Neural cell (in vitro differentiated cells): ENCODE measurements around the gene SPDYE8. TPM values are rescaled to one million over a fixed set of nuclear protein-coding genes. Genes with fewer than 3 reads are reported as not detected.
"Not testable (repeated sequence)": the region's sequence is repeated elsewhere in the genome, so short reads cannot be mapped to it uniquely, and the experiment has no call there.

Experiments used
- H2AFZ ChIP-seq: fragments of 200-600, 300-800 bp; sonication (generic), shearing (Covaris generic); 2 replicates; pipeline ENCODE4 v1.6.0; 2014; ENCODE audit warnings: low read depth, mild to moderate bottlenecking, antibody characterized with exemption, low read length, moderate library complexity
- H3F3A ChIP-seq: fragments of 200-600 bp; shearing (Covaris generic); 2 replicates; pipeline ENCODE4 v1.6.1; 2016; ENCODE audit warnings: mild to moderate bottlenecking, moderate library complexity, mixed read lengths, antibody characterized with exemption, low read length; ENCODE audit not compliant: insufficient read depth, poor library complexity, severe bottlenecking
- H3K27ac ChIP-seq: fragments of 200-600, 300-800 bp; sonication (generic), shearing (Covaris generic); 2 replicates; pipeline ENCODE4 v1.5.1; 2014; ENCODE audit warnings: mild to moderate bottlenecking, low read length, moderate library complexity
- H3K27me3 ChIP-seq: fragments of 300-800, 200-600 bp; sonication (generic), shearing (Covaris generic); 2 replicates; pipeline ENCODE4 v1.6.0; 2014; ENCODE audit warnings: mild to moderate bottlenecking, low read depth, low read length, moderate library complexity; ENCODE audit not compliant: insufficient read depth
- H3K36me3 ChIP-seq: fragments of 300-800, 200-600 bp; sonication (generic), shearing (Covaris generic); 2 replicates; pipeline ENCODE4 v1.5.1; 2014; ENCODE audit warnings: mild to moderate bottlenecking, antibody characterized with exemption, low read length, moderate library complexity; ENCODE audit not compliant: insufficient read depth
- H3K4me2 ChIP-seq: fragments of 300-800, 200-600 bp; sonication (generic), shearing (Covaris generic); 2 replicates; pipeline ENCODE4 v1.6.0; 2014; ENCODE audit warnings: mild to moderate bottlenecking, low read length
- H3K4me3 ChIP-seq: fragments of 300-800, 200-600 bp; sonication (generic), shearing (Covaris generic); 2 replicates; pipeline ENCODE4 v1.5.1; 2014; ENCODE audit warnings: mild to moderate bottlenecking, low read length, moderate library complexity
- H3K79me2 ChIP-seq: fragments of 200-600 bp; shearing (Covaris generic); replicated peaks from 2 replicates; pipeline ENCODE4 v1.6.0; 2014; ENCODE audit warnings: mild to moderate bottlenecking, low read length, moderate library complexity; ENCODE audit not compliant: insufficient read depth
- H3K9ac ChIP-seq: fragments of 300-800, 200-600 bp; sonication (generic), shearing (Covaris generic); 2 replicates; pipeline ENCODE4 v1.6.1; 2016; ENCODE audit warnings: mild to moderate bottlenecking, low read length, mixed read lengths
- H3K9me2 ChIP-seq: fragments of 200-600 bp; shearing (Covaris generic); 2 replicates; pipeline ENCODE4 v1.6.1; 2016; ENCODE audit warnings: mild to moderate bottlenecking, low read length, mixed read lengths; ENCODE audit not compliant: insufficient read depth
- H3K9me3 ChIP-seq: fragments of 200-600, 300-800 bp; sonication (generic), shearing (Covaris generic); 2 replicates; pipeline ENCODE4 v1.6.1; 2016; ENCODE audit warnings: mild to moderate bottlenecking, mixed run types, low read length, moderate library complexity, mixed read lengths
- H4K20me1 ChIP-seq: fragments of 200-600 bp; shearing (Covaris generic); 2 replicates; pipeline ENCODE4 v1.6.1; 2016; ENCODE audit warnings: mild to moderate bottlenecking, mixed run types; ENCODE audit not compliant: insufficient read depth
- MXI1 ChIP-seq: fragments of 450-650 bp; conservative IDR thresholded peaks from 2 replicates; pipeline ENCODE4 v1.6.1; 2014; ENCODE audit warnings: antibody characterized with exemption, mild to moderate bottlenecking; ENCODE audit not compliant: poor library complexity, severe bottlenecking
- POLR2AphosphoS5 ChIP-seq: IDR thresholded peaks from 2 replicates; pipeline ENCODE4 v1.6.1; 2012
- SMC3 ChIP-seq: fragments of 450-650 bp; conservative IDR thresholded peaks from 2 replicates; pipeline ENCODE4 v1.6.1; 2014; ENCODE audit warnings: antibody characterized with exemption, mild to moderate bottlenecking, moderate library complexity; ENCODE audit not compliant: poor library complexity
- TAF1 ChIP-seq: IDR thresholded peaks from 2 replicates; pipeline ENCODE4 v1.6.1; 2012; ENCODE audit warnings: low read depth
- polyA minus RNA-seq: library from RNA; depleted of rRNA, polyadenylated mRNA; stranded (reverse); fragments of >200 nt; gene quantifications from 2 replicates; pipeline ENCODE4 v1.2.3, GENCODE V29; 2014
- polyA plus RNA-seq: library from polyadenylated mRNA; depleted of rRNA; stranded (reverse); fragments of >200 nt; gene quantifications from 2 replicates; pipeline ENCODE4 v1.2.3, GENCODE V29; 2014

The SPDYE8 gene
- polyA plus RNA-seq: 0.63 and 3.3 TPM in 2 replicates
- polyA minus RNA-seq: 0.49 TPM in 1 of 2 replicates, not detected in the other

GRCh38 chr7:73029666-73030065 is at the start of gene SPDYE8:
Gene SPDYE8 (minus strand): TSS chr7:73029766. CDS start chr7:73027966, 1,800 bp downstream.
- H3K4me3 ChIP-seq, H3K27ac ChIP-seq, H3K9me3 ChIP-seq, H3K9ac ChIP-seq, H3K79me2 ChIP-seq, H3K4me2 ChIP-seq, H3F3A ChIP-seq, H3K27me3 ChIP-seq, H4K20me1 ChIP-seq, H2AFZ ChIP-seq, H3K9me2 ChIP-seq, H3K36me3 ChIP-seq: not testable (repeated sequence)

- H3K4me2 ChIP-seq, H3K9ac ChIP-seq, H2AFZ ChIP-seq, H3K9me3 ChIP-seq, H4K20me1 ChIP-seq, H3K36me3 ChIP-seq, H3K4me3 ChIP-seq, H3K27me3 ChIP-seq, H3K9me2 ChIP-seq, H3F3A ChIP-seq, H3K27ac ChIP-seq, H3K79me2 ChIP-seq: not testable (repeated sequence)
These were observed 28.2 kb upstream of the SPDYE8 start, which contains the start of gene SPDYE11 for GRCh38 chr7:73057811-73058210. Gene SPDYE11 (minus strand): TSS chr7:73057911. CDS start chr7:73056111, 1,800 bp downstream.

GRCh38 chr7:73006491-73006890 is 23.1 kb downstream of the SPDYE8 start:
- H3K36me3 ChIP-seq, H3K79me2 ChIP-seq, H3K9me3 ChIP-seq, H2AFZ ChIP-seq, H4K20me1 ChIP-seq, H3K4me2 ChIP-seq, H3F3A ChIP-seq, H3K27ac ChIP-seq, H3K9me2 ChIP-seq, H3K27me3 ChIP-seq: not testable (repeated sequence)
- Histone ChIP-seq H3K4me3 (peak overlapping the region; percentile 52), H3K9ac (peak overlapping the region; percentile 23)

GRCh38 chr7:73005693-73006447 is 23.7 kb downstream of the SPDYE8 start:
- TF ChIP-seq POLR2AphosphoS5 (peak; percentile 86), MXI1 (peak; percentile 80), TAF1 (peak; percentile 74), SMC3 (peak; percentile 28)
- Histone ChIP-seq H3K9ac (peak overlapping the region; percentile 60), H3K27ac (peak overlapping the region; percentile 55), H3K4me3 (peak overlapping the region; percentile 60)
- not testable (repeated sequence) for H3K79me2 ChIP-seq, H3K9me3 ChIP-seq, H2AFZ ChIP-seq, H4K20me1 ChIP-seq, H3F3A ChIP-seq, H3K9me2 ChIP-seq, H3K27me3 ChIP-seq, H3K36me3 ChIP-seq, H3K4me2 ChIP-seq

GRCh38 chr7:73005356-73005692 is 24.2 kb downstream of the SPDYE8 start:
- not testable (repeated sequence) for H3K4me2 ChIP-seq, H4K20me1 ChIP-seq, H3K27me3 ChIP-seq, H3F3A ChIP-seq, H2AFZ ChIP-seq, H3K9me2 ChIP-seq, H3K9me3 ChIP-seq, H3K36me3 ChIP-seq, H3K79me2 ChIP-seq
- Histone ChIP-seq H3K9ac (peak overlapping the region; percentile 58), H3K27ac (peak overlapping the region; percentile 55), H3K4me3 (peak overlapping the region; percentile 60)

- not testable (repeated sequence) for H3K9me3 ChIP-seq
These were observed 31.6 kb downstream of the SPDYE8 start for GRCh38 chr7:72997887-72998468.

GRCh38 chr7:72997447-72997846 is 32.1 kb downstream of the SPDYE8 start:
- not testable (repeated sequence) for H3F3A ChIP-seq, H3K4me2 ChIP-seq, H3K27ac ChIP-seq, H3K4me3 ChIP-seq, H3K9me3 ChIP-seq, H3K9me2 ChIP-seq, H2AFZ ChIP-seq, H3K9ac ChIP-seq, H4K20me1 ChIP-seq, H3K36me3 ChIP-seq, H3K27me3 ChIP-seq, H3K79me2 ChIP-seq

More at GRCh38 chr7:72997887-72998468, 31.6 kb downstream of the SPDYE8 start:
- not testable (repeated sequence) for H3F3A ChIP-seq, H3K9me2 ChIP-seq, H3K27me3 ChIP-seq, H3K27ac ChIP-seq, H3K36me3 ChIP-seq, H3K9ac ChIP-seq, H4K20me1 ChIP-seq, H3K4me3 ChIP-seq, H2AFZ ChIP-seq, H3K4me2 ChIP-seq, H3K79me2 ChIP-seq
